LNCaP clone FGC (cell line): ENCODE results near the gene RRBP1.

Source experiments
- DNase-seq: peaks from one replicate; pipeline ENCODE4 v3.0.0-alpha.2; 2011; ENCODE audit warnings: low read depth
- H3K4me3 ChIP-seq: 2 replicates; pipeline ENCODE4 v1.5.1; 2011; ENCODE audit warnings: mild to moderate bottlenecking, low read depth, low read length, control low read depth
- TF ChIP-seq, protein P1 (sequence below): IDR thresholded peaks from 2 replicates; pipeline ENCODE4 v1.5.1; 2012; ENCODE audit warnings: mild to moderate bottlenecking; ENCODE audit not compliant: control insufficient read depth, insufficient read depth; ENCODE audit errors: extremely low read depth

Gene RRBP1

DNA sequence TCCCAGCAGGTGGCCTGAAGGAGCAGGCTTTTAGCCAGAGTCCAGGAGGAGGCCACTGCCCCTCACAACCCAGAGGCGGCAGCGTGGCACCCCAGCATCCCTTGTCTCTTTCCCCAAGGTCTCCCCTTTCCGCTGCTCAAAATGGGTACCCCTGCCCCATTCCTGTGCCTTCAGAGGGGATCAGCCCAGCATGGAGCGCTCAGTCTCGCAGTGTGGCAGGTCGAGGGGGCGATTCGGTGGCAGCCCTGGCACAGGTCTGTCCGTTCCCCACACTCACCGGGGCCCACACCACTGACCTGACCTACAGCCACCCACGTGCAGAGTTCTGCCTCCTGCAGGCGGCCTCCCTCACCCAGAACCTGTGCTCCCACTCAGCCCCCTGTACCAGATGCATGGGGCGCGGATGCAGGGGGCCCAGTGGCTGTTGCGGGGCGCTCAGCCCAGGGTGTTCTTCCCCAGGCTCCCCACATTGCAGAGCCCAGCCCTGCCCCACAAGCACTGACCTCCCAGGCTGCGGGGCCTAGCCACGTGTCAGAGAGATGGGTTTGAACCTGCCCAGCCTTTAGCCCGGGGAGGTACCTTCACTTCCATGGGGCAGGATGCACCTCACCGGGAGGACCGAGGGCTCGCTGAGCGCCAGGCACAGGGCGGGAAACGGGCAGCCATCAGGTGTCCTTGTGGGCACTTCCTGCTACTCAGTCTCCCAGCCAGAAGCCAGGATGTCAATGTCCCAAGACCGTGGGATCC lies 70.3 kb downstream of the RRBP1 start:
- TF ChIP-seq, protein P1, sequence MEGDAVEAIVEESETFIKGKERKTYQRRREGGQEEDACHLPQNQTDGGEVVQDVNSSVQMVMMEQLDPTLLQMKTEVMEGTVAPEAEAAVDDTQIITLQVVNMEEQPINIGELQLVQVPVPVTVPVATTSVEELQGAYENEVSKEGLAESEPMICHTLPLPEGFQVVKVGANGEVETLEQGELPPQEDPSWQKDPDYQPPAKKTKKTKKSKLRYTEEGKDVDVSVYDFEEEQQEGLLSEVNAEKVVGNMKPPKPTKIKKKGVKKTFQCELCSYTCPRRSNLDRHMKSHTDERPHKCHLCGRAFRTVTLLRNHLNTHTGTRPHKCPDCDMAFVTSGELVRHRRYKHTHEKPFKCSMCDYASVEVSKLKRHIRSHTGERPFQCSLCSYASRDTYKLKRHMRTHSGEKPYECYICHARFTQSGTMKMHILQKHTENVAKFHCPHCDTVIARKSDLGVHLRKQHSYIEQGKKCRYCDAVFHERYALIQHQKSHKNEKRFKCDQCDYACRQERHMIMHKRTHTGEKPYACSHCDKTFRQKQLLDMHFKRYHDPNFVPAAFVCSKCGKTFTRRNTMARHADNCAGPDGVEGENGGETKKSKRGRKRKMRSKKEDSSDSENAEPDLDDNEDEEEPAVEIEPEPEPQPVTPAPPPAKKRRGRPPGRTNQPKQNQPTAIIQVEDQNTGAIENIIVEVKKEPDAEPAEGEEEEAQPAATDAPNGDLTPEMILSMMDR = peak; percentile 55
- H3K4me3 ChIP-seq = no peak overlapping the region
- no peak for DNase-seq

DNA sequence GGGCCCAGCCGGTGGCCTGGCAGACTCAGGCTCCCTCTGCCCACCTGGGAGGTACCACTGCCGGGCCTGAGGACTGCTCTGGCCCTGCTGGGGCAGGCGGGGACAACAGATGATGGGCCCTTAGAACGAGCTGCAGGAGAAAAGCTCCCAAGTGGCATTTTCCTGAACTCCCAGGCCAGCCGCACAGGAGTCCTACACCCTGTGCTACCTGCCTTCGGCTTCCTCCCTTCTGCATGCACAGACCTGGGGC lies 70.8 kb downstream of the RRBP1 start:
- DNase-seq = no peak
- H3K4me3 ChIP-seq = no peak overlapping the region
- TF ChIP-seq, protein P1 = no peak

DNA sequence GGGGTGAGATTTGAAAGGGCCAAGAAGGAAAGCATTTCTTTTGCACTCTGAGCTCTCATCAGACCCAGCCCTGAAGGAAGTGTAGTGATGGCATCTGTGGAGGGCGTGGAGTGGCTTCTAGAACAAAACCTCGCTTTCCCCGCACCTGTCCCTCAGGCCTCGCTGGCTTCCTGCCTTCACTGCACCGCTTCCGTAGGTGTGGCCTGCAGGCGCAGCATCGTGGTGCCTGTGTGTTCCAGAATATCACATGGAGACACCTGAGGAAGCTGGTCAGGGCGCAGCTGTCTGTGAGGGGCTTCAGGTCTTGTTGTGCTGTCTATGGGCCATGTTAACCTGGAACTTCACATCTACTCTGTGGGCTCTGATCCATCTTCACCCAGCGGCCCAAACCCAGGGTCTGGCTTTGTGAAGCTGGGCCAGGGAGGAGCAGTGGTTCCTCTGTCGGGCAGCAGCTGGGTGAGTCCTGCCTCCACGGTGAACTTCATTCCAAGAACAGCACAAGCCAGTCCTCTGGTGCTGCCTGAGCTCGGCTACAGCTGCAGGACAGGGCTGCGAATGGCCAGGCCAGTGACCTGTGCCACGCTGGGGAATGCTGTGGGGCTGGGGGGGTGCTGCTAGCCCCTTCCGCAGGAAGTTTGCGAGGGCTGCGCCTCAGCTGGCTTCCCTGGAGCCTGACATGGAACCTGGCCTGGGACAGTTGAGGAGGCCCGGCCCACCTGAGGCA lies 71.3 kb downstream of the RRBP1 start:
- no peak overlapping the region for H3K4me3 ChIP-seq
- TF ChIP-seq, protein P1 = no peak
- DNase-seq = no peak

DNA sequence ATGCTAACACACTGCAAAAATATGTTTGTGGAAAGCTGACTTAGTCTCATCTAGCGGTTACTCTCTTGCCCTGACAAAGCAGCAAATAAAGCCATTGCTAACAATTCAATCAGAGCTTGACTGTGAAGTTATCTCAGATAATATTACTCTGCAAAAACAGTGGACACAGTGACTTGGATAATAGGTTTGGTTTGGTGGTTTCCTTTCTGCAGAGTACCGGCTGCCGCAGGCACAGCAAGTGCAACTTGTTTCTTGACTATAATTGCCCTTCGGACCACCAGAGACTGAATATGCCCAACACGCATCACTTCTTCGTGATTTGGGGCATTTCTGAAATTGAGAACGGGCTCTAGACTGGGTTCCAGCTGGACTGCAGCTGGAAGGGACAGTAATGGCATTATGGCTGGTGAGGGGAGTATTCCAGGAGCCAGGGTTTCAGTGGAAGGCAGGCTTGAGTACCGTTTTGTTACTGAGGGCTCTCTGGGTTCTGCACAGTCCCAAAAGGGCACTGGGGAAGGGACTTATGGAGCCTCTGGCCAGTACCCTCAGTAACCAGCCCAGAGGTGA lies 72.1 kb downstream of the RRBP1 start:
- no peak for DNase-seq
- no peak overlapping the region for H3K4me3 ChIP-seq
- TF ChIP-seq, protein P1 = no peak

DNA sequence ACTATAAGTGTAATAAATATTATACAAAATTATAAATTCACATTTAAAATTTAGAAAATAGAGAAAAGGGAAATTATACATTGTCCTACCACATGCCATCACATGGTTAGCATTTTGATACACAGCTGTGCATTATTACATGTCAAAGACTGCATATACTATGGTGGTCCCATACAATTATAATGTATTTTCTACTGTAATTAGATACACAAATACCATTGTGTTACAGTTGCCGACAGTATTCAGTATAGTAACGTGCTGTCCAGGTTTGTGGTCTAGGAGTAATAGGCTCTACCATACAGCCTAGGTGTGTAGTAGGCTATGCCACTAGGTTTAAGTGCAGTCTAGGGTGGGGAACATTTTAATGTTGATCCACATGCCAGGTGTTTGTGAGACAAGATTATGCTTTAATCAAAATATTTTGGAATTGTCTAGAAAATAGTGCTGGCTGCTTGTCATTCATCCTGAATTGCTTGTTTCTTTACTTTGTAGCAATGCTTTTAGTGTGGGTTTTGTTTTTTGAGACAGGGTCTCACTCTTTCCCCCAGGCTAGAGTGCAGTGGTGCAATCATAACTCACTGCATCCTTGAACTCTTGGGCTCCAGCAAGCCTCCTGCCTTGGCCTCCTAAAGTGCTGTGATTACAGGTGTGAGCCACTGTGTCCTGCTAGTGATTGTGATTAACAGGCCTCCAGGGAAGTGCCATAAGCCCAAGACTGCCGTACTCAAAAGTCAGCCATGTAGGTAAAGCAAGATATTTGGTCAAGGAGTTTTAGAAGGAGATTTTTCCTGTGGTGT lies 73.1 kb downstream of the RRBP1 start:
- no peak for DNase-seq
- TF ChIP-seq, protein P1 = no peak
- no peak overlapping the region for H3K4me3 ChIP-seq

DNA sequence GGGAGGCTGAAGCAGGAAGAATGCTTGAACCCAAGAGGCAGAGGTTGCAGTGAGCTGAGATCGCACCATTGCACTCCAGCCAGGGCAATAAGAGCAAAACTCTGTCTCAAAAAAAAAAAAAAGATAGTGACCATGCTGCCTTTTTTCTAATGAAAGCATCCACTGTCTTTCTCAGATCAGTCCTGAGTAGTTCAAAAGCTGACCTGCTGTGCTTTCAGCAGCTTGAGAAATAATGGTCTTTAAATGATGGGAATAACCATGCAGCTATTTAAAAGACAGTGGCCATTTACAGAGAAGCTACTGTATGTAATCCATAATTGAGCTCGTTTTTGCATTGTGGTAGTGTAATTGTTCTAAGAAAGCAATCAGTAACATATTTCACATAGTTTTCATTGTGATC lies 76.0 kb downstream of the RRBP1 start:
- TF ChIP-seq, protein P1 = no peak
- peak overlapping the region; percentile 17; the same call in 1 of the 2 replicates for H3K4me3 ChIP-seq
- DNase-seq = no peak
